K562 (cell line): ENCODE data around the gene SLC37A2. TPM values are rescaled to one million over a fixed set of nuclear protein-coding genes. Genes with fewer than 3 reads are reported as not detected.

ENCODE experiments used
- ATF1 ChIP-seq, 2 experiments: fragments of 450-650 bp in 1 of 2; IDR thresholded peaks; 2 replicates each; pipeline ENCODE4 v1.6.1; 2016; ENCODE audit warnings: missing compliant biosample characterization in 1 of 2, missing genetic modification characterization in 1 of 2
- CBFA2T2 ChIP-seq: fragments of 450-650 bp; conservative IDR thresholded peaks from 2 replicates; pipeline ENCODE4 v1.6.1; 2017; ENCODE audit warnings: mild to moderate bottlenecking
- CEBPZ ChIP-seq: fragments of 150-350 bp; IDR thresholded peaks from 2 replicates; pipeline ENCODE4 v1.6.1; 2014; ENCODE audit warnings: low read depth, mild to moderate bottlenecking, low read length, borderline replicate concordance
- FUS ChIP-seq: fragments of 200-400 bp; formaldehyde crosslinking; optimal IDR thresholded peaks from 2 replicates; pipeline ENCODE3; 2017; ENCODE audit warnings: low read depth, low read length
- GABPB1 ChIP-seq: sonication (generic); formaldehyde crosslinking; IDR thresholded peaks from 2 replicates; pipeline ENCODE4 v1.8.0; 2022; ENCODE audit warnings: mild to moderate bottlenecking, missing genetic modification reagents
- HDAC6 ChIP-seq: IDR thresholded peaks from 2 replicates; pipeline ENCODE4 v1.6.1; 2012; ENCODE audit warnings: low read depth, mild to moderate bottlenecking, control low read depth, inconsistent platforms, low read length, moderate library complexity
- MGA ChIP-seq: fragments of 450-650 bp; IDR thresholded peaks from 2 replicates; pipeline ENCODE4 v1.6.1; 2016; ENCODE audit warnings: mild to moderate bottlenecking, moderate library complexity
- NR4A1 ChIP-seq, 2 experiments: fragments of 250-450 bp in 1 of 2; fragments of 450-650 bp in 1 of 2; sonication (Bioruptor Pico) in 1 of 2; IDR thresholded peaks; 2 replicates each; pipeline versions ENCODE4 v1.4.0 to v1.6.1; 2016 to 2020; ENCODE audit warnings: mild to moderate bottlenecking in 2 of 2, missing compliant biosample characterization in 1 of 2, missing genetic modification characterization in 1 of 2, moderate library complexity in 1 of 2
- PTTG1 ChIP-seq: fragments of 450-650 bp; IDR thresholded peaks from 2 replicates; pipeline ENCODE4 v1.6.1; 2016; ENCODE audit warnings: low read depth, mild to moderate bottlenecking, missing genetic modification characterization, missing compliant biosample characterization
- TRIM24 ChIP-seq, 2 experiments: fragments of 450-650 bp; IDR thresholded peaks; 2 replicates each; pipeline ENCODE4 v1.6.1; 2016
- ZNF12 ChIP-seq: sonication (generic); formaldehyde crosslinking; IDR thresholded peaks from 2 replicates; pipeline ENCODE4 v1.4.0; 2020; ENCODE audit warnings: mild to moderate bottlenecking, missing genetic modification reagents
- polyA plus RNA-seq, 8 experiments: library from polyadenylated mRNA; depleted of rRNA in 4 of 8; stranded (reverse) in 5 of 8; unstranded in 3 of 8; fragments of >200 nt; fragmentation: Nextera tagmentation in 2 of 8; fragmentation: Illumina TruSeq in 1 of 8; extraction: Ambion mirVana in 2 of 8; extraction: Trizol in 1 of 8; gene quantifications; 2 replicates each; pipeline versions ENCODE4 v1.2.1 to v1.2.3, GENCODE V29; 2011 to 2014; ENCODE audit warnings: inconsistent platforms in 1 of 8, missing spikeins in 1 of 8
- total RNA-seq, 7 experiments: library from RNA; depleted of rRNA in 6 of 7; stranded (reverse); fragments of >200 nt in 6 of 7; fragmentation: Illumina TruSeq in 2 of 7; extraction: Trizol in 2 of 7; gene quantifications; 2 replicates each; pipeline versions ENCODE4 v1.2.1 to v1.2.3, GENCODE V29; 2011 to 2021; ENCODE audit warnings: low replicate concordance in 1 of 7

SLC37A2 gene
- total and polyA plus RNA-seq, 9 of the 15 experiments (the other 6 are each of a cell fraction or from before 2014, with no cell fraction given) = 0.01 to 1.2 (median 0.52) TPM

- TF ChIP-seq CEBPZ (no peak), ZNF12 (CRISPR knock-in tag) (no peak), PTTG1 (tag) (no peak), CBFA2T2 (peak; percentile 84), HDAC6 (no peak), ATF1 (CRISPR knock-in tag; IDR thresholded peaks at IDR 0.05) (no peak), ATF1 (tag; IDR thresholded peaks at IDR 0.05) (0 out of 2 replicates have a peak, but pooled peaks have one; percentile 15), GABPB1 (no peak), NR4A1 (CRISPR knock-in tag; IDR thresholded peaks at IDR 0.05) (no peak), NR4A1 (tag; IDR thresholded peaks at IDR 0.05) (no peak), FUS (no peak), TRIM24 (IDR thresholded peaks at IDR 0.05) (peak; percentile 73 to 79), MGA (peak; percentile 18; the same call in 1 of the 2 replicates)
Measured at GRCh38 chr11:125074511-125075241, 11.6 kb downstream of the SLC37A2 start (continued).
